Right kidney (tissue), 9 donors: Measurements from ENCODE around the gene SPRR2A.
"Not testable (repeated sequence)": the region's sequence is repeated elsewhere in the genome, so short reads cannot be mapped to it uniquely, and the experiment has no call there.

Experiments used
- DNase-seq: peaks from one replicate; pipeline ENCODE4 v3.0.0-alpha.2; 2016
- long read RNA-seq, 8 donors: transcript quantifications; one replicate each; lab custom pipeline, GENCODE V29; 2026

SPRR2A gene
- long read RNA-seq, donor 1, result 0 reads
- long read RNA-seq, donor 2, result 0 reads
- long read RNA-seq, donor 3, result 0 reads
- long read RNA-seq, donor 4, result 0 reads
- long read RNA-seq, donor 5, result 0 reads
- long read RNA-seq, donor 6, result 0 reads
- long read RNA-seq, donor 7, result 0 reads
- long read RNA-seq, donor 8, result 0 reads

GRCh38 chr1:153057375-153057774 lies at the start of gene SPRR2A:
SPRR2A (minus strand) TSS chr1:153057512; CDS start chr1:153056735, 777 bp downstream.
- no peak for DNase-seq

GRCh38 chr1:153100245-153100644 lies 42.9 kb upstream of the SPRR2A start:
- DNase-seq, result no peak

GRCh38 chr1:153099461-153100045 lies 42.2 kb upstream of the SPRR2A start:
- DNase-seq, result no peak

- DNase-seq, result no peak
Measured at GRCh38 chr1:153095764-153096163, 38.5 kb upstream of the SPRR2A start.

- no peak for DNase-seq
Measured at GRCh38 chr1:153094426-153094825, 37.1 kb upstream of the SPRR2A start, which contains the start of gene SPRR2E. SPRR2E (minus strand) TSS chr1:153094526; CDS start chr1:153093751, 775 bp downstream.

- no peak for DNase-seq
Measured at GRCh38 chr1:153087652-153088051, 30.3 kb upstream of the SPRR2A start.

GRCh38 chr1:153081736-153082135 lies 24.4 kb upstream of the SPRR2A start:
- no peak for DNase-seq

GRCh38 chr1:153072806-153073726 lies 15.8 kb upstream of the SPRR2A start:
- DNase-seq, result no peak

GRCh38 chr1:153071511-153071910 lies 14.2 kb upstream of the SPRR2A start, which contains the start of gene SPRR2B:
SPRR2B (minus strand) TSS chr1:153071611; CDS start chr1:153070839, 772 bp downstream.
- DNase-seq, result no peak

GRCh38 chr1:153070243-153070642 lies 12.9 kb upstream of the SPRR2A start:
- no peak for DNase-seq

- DNase-seq, result no peak
Measured at GRCh38 chr1:153058826-153059784, 1.8 kb upstream of the SPRR2A start.

GRCh38 chr1:153058154-153058553 lies 842 bp upstream of the SPRR2A start:
- DNase-seq, result no peak

GRCh38 chr1:153056111-153056510 lies 1.2 kb downstream of the SPRR2A start:
- DNase-seq, result not testable (repeated sequence)

- no peak for DNase-seq
Measured at GRCh38 chr1:153049211-153049610, 8.1 kb downstream of the SPRR2A start.

- no peak for DNase-seq
Measured at GRCh38 chr1:153040950-153041631, 16.2 kb downstream of the SPRR2A start, which contains the start of gene SPRR2D. SPRR2D (minus strand) TSS chr1:153041120; CDS start chr1:153040346, 774 bp downstream.

GRCh38 chr1:153035211-153035610 lies 22.1 kb downstream of the SPRR2A start:
- DNase-seq, result no peak

GRCh38 chr1:153032677-153033308 lies 24.5 kb downstream of the SPRR2A start:
- DNase-seq, result no peak

GRCh38 chr1:153032073-153032472 lies 25.2 kb downstream of the SPRR2A start:
- DNase-seq, result no peak

- no peak for DNase-seq
Measured at GRCh38 chr1:153030895-153031294, 26.4 kb downstream of the SPRR2A start, which contains the start of gene SPRR1B. SPRR1B (plus strand) TSS chr1:153031203; CDS start chr1:153032346, 1,143 bp downstream.

- DNase-seq, result no peak
Measured at GRCh38 chr1:153028766-153029165, 28.5 kb downstream of the SPRR2A start.

GRCh38 chr1:153025797-153026196 lies 31.5 kb downstream of the SPRR2A start:
- DNase-seq, result no peak
